GM18951 (cell line): ENCODE data around the gene DENND2C.
A peak's percentile ranks its signal among the peaks of the same experiment; 100 is the strongest.

Source experiments
- POLR2A ChIP-seq: IDR thresholded peaks from 4 replicates; pipeline ENCODE4 v1.6.1; 2011; ENCODE audit warnings: mild to moderate bottlenecking; ENCODE audit not compliant: insufficient read length, insufficient read depth; ENCODE audit errors: extremely low read depth
- in situ Hi-C: fragments of 300-500 bp; cut with MboI; formaldehyde crosslinking; loops from one replicate; pipeline ENCODE4 v1.12.0; 2022; ENCODE audit warnings: low sequenced_read_pairs, mixed read lengths, inconsistent platforms; ENCODE audit not compliant: unreplicated experiment

DENND2C gene

GRCh38 chr1:114669562-114670082 lies at the start of gene DENND2C:
TSS of gene DENND2C (minus strand) at chr1:114670049. CDS start at chr1:114625984, 44,065 bp downstream.
- TF ChIP-seq POLR2A, result peak; percentile 16
- in situ Hi-C loops, result no loop called here

GRCh38 chr1:114719424-114719787 lies 49.6 kb upstream of the DENND2C start:
- TF ChIP-seq POLR2A, result no peak
- in situ Hi-C loops, result no loop called here

GRCh38 chr1:114718661-114719423 lies 49.0 kb upstream of the DENND2C start:
- no peak for TF ChIP-seq POLR2A
- in situ Hi-C loops, result no loop called here

- TF ChIP-seq POLR2A, result peak; percentile 71
- in situ Hi-C loops, result no loop called here
Observed at GRCh38 chr1:114716304-114717170, 46.7 kb upstream of the DENND2C start, which contains the start of gene NRAS. TSS of gene NRAS (minus strand) at chr1:114716771. CDS start at chr1:114716160, 611 bp downstream.

- in situ Hi-C loops, result no loop called here
Observed at GRCh38 chr1:114715952-114716303, 46.1 kb upstream of the DENND2C start.

GRCh38 chr1:114712977-114713376 lies 43.1 kb upstream of the DENND2C start:
- in situ Hi-C loops, result no loop called here
- TF ChIP-seq POLR2A, result no peak

More at GRCh38 chr1:114715952-114716303, 46.1 kb upstream of the DENND2C start:
- no peak for TF ChIP-seq POLR2A

GRCh38 chr1:114710360-114710759 lies 40.5 kb upstream of the DENND2C start:
- in situ Hi-C loops, result no loop called here
- no peak for TF ChIP-seq POLR2A

GRCh38 chr1:114707604-114708003 lies 37.8 kb upstream of the DENND2C start:
- in situ Hi-C loops, result no loop called here
- no peak for TF ChIP-seq POLR2A

GRCh38 chr1:114703242-114703641 lies 33.4 kb upstream of the DENND2C start:
- in situ Hi-C loops, result no loop called here

GRCh38 chr1:114702737-114703136 lies 32.9 kb upstream of the DENND2C start:
- no peak for TF ChIP-seq POLR2A
- in situ Hi-C loops, result no loop called here

More at GRCh38 chr1:114703242-114703641, 33.4 kb upstream of the DENND2C start:
- TF ChIP-seq POLR2A, result no peak

GRCh38 chr1:114701931-114702330 lies 32.1 kb upstream of the DENND2C start:
- in situ Hi-C loops, result no loop called here
- TF ChIP-seq POLR2A, result no peak

GRCh38 chr1:114700036-114700600 lies 30.3 kb upstream of the DENND2C start:
- in situ Hi-C loops, result no loop called here
- no peak for TF ChIP-seq POLR2A

GRCh38 chr1:114696810-114697209 lies 27.0 kb upstream of the DENND2C start:
- no peak for TF ChIP-seq POLR2A
- in situ Hi-C loops, result no loop called here
